Neuron (in vitro differentiated cells): ENCODE results near the gene FAM177B.

Experiments
- H2AFZ ChIP-seq: one replicate; pipeline ENCODE4 v1.6.1; 2013; ENCODE audit warnings: low read depth, mild to moderate bottlenecking, inconsistent platforms, low read length, moderate library complexity
- H3K27me3 ChIP-seq: one replicate; pipeline ENCODE4 v1.6.1; 2013; ENCODE audit warnings: low read length; ENCODE audit not compliant: insufficient read depth
- H3K36me3 ChIP-seq: one replicate; pipeline ENCODE4 v1.6.1; 2013; ENCODE audit warnings: low read length; ENCODE audit not compliant: insufficient read depth
- H3K4me1 ChIP-seq: one replicate; pipeline ENCODE4 v1.6.1; 2013; ENCODE audit warnings: low read length; ENCODE audit not compliant: insufficient read depth
- H3K4me3 ChIP-seq: 2 replicates; pipeline ENCODE4 v1.5.1; 2013; ENCODE audit warnings: mild to moderate bottlenecking, low read length, moderate library complexity
- H3K9me3 ChIP-seq: one replicate; pipeline ENCODE4 v1.6.1; 2013; ENCODE audit warnings: low read length

Gene FAM177B

GRCh38 chr1:222798116-222798515 is 61.1 kb downstream of the FAM177B start:
- H3K27me3 ChIP-seq = no peaks in the 10 kb centered on the region
- no peaks in the 10 kb centered on the region for H3K4me1 ChIP-seq
- peaks cover 2% of the 10 kb centered on the region for H3K9me3 ChIP-seq
- no peak overlapping the region for H3K4me3 ChIP-seq
- no peaks in the 10 kb centered on the region for H3K36me3 ChIP-seq
- no peak overlapping the region for H2AFZ ChIP-seq

- Histone ChIP-seq H3K4me3 (no peak overlapping the region), H3K4me1 (no peaks in the 10 kb centered on the region), H3K27me3 (no peaks in the 10 kb centered on the region), H3K9me3 (peaks cover 2% of the 10 kb centered on the region), H3K36me3 (no peaks in the 10 kb centered on the region), H2AFZ (no peak overlapping the region)
These were observed 62.0 kb downstream of the FAM177B start for GRCh38 chr1:222798975-222799374.
